CD4-positive, alpha-beta T cell treated with Interleukin-17A for 4 hours (primary cell): ENCODE data around the gene MYO5C.
"Not testable (repeated sequence)": the region's sequence is repeated elsewhere in the genome, so short reads cannot be mapped to it uniquely, and the experiment has no call there.

ENCODE experiments used
- DNase-seq: peaks from one replicate; pipeline ENCODE4 v3.0.0-alpha.2; 2020; ENCODE audit warnings: mixed read lengths

The MYO5C gene

GRCh38 chr15:52308446-52309153 lies 13.0 kb upstream of the MYO5C start:
- no peak for DNase-seq

GRCh38 chr15:52307847-52308246 lies 12.2 kb upstream of the MYO5C start:
- no peak for DNase-seq

DNA sequence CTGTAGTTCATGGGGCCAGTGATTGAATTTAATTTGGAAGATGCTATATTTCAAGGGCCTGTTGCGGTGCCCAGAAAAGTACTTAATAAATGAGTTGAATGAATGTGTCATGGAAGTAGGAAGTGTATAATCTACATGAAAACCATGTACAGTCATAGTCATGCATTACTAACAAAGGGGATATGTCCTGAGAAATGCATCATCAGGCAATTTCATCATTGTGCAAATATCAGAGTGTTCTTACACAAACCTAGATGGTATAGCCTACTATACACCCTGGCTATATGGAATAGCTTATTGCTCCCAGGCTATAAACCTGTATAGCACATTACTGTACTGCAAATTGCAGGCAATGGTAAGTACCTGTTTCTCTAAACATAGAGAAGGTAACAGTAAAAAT lies 10.7 kb upstream of the MYO5C start:
- DNase-seq = no peak

GRCh38 chr15:52303093-52303772 lies 7.6 kb upstream of the MYO5C start:
- no peak for DNase-seq

GRCh38 chr15:52301265-52301847 lies 5.8 kb upstream of the MYO5C start:
- DNase-seq = no peak

DNA sequence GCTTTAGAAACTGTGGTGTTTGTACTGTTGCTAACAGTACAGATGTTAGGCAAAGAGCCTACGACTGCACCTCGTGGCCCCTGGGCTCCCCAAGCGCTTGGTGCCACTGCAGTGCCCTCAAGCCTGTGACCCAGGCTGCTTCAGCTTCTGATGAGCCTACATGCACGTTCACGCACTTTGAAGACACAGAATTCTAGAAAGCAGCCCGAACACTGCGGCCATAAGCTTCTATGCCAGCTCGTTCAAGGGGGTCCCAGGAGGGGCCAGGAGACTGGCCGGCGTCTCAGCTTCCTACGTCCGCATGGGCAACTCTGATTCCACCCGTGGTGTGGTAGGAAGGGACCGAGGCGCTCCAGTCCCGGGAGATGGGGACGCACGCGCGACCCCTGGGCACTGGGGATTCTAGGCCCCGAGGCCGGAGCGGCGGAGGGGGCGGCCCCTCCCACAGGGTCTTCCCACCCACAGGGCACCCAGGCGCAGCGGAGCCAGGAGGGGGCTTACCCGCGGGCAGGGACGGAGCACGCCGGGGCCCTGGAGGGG lies 653 bp downstream of the MYO5C start:
- no peak for DNase-seq

DNA sequence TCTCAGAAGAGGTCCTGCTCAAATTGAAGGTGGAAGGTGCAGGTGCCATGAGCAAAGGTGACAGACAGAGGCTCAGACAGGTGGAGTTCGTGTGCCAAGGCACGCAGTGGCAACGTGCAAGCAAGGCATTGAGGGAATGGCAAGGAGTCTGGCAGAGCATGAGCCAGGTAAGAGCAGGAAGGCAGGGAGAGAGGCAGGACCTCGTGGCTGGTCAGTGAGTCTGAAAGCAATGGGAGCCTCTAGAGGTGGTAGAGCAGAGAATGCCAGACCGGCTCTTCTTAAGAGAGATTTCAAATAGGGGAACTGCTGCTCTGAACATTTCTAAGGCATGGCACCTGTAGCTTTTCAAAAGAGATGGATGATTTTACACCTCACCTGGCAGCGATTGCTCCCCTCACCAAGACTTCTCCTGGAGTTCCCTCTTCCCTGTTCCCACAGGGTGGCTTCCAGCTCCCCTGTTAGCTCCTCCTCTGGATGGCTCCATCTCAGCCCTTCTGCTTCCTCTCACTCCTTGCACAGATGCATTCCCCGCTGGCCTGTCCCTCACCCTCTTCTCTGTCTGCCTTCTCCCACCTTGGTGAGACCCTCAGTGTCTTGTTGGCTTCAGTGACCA lies 2.7 kb downstream of the MYO5C start:
- DNase-seq = no peak

GRCh38 chr15:52291204-52291603 lies 4.4 kb downstream of the MYO5C start:
- DNase-seq = no peak

- no peak for DNase-seq
Observed at GRCh38 chr15:52290800-52291199, 4.8 kb downstream of the MYO5C start.

DNA sequence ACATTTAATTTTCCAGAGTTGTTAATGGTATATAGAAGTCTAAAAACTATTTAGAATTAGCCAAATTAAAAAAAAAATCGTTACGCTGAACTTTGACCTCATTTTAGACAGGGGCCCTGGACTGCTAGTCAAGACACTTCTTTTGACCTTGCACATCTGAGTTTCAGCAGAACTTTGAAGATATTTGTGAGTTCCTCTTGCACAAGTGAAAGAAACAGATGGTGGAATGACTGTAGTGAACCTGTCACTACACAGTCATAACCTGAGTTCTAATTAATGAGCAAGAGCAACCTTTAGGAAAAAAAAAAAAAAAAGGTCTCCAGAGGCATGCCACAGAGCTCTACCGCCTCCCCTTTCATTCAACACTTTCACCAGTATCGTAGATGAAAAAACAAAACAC lies 5.3 kb downstream of the MYO5C start:
- no peak for DNase-seq

DNA sequence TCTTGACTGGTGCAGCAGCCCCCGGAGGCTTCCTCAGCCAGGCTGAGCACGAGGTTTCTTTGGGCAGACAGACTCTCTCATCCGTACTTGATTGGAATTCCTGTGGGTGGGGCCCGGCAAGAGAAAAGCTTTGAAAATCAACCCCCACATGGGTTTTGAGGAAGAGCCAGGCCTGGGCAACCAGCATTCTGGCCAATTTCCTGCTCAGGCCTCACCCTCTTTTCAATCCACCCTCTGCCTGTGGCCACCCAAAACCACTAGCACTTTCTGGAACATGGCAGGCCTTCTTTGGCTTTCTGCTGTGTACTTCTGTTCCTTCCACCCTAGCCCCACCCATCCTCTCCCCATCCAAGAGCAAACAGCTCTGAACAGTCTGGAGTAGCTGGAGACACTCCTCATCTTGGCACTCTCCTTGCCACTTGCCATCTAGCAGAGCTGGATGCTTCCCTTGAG lies 5.9 kb downstream of the MYO5C start:
- no peak for DNase-seq

DNA sequence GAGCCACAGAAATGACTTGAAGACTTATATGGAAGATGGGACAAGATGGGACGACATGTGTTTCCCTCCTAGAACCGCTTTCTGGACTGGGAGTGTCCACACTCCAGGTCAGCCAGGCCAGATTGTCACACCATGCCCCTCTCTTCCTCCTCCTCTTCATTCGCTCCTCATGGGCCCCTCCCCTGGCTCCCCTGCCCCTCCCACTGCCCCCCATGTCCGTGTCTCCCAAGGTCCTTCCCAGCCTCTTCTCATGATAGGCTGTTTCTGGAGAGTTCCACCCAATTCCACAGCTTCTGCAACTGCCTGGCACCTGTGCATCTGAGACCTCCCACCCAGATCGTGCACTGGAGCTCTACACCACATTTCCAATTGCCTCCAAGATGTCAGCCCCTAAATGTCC lies 6.6 kb downstream of the MYO5C start:
- DNase-seq = no peak

- no peak for DNase-seq
Observed at GRCh38 chr15:52288051-52288942, 7.3 kb downstream of the MYO5C start.

DNA sequence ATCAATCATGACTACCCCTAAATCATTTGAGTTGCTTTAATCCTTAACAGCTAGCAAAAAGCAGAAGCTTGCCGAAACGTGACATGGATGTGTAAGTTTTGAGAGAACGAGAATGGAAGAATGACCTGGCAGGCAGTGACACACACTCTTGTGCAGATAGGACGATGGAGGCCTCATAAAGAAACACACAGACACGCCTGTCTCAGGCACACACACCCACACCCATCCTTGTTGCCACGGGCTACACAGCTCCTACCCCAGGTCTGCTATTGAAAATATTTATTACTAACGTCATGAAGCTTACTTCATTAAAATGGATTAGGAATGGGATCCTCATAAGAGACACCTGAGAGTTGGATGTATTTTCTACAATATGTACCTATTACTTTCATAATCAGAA lies 8.5 kb downstream of the MYO5C start:
- no peak for DNase-seq

- DNase-seq = not testable (repeated sequence)
Observed at GRCh38 chr15:52285941-52286340, 9.7 kb downstream of the MYO5C start.

DNA sequence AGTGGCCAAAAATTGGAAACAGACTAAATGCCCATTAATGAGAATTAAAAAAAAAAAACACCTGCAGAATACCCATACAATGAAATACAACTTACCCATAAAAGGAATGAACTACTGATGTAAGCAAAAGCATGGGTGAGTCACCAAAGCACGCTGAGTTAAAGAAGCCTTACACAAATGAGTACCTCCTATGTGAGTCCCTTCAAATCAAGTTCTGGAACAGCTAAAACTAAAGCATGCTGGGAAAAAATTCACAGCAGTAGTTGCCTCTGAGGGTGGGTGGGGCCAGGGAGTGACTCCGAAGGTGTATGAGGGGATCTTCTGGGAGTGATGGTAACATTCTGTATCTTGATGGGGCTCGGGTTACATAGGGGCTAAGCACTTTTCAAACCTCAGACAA lies 11.4 kb downstream of the MYO5C start:
- no peak for DNase-seq

DNA sequence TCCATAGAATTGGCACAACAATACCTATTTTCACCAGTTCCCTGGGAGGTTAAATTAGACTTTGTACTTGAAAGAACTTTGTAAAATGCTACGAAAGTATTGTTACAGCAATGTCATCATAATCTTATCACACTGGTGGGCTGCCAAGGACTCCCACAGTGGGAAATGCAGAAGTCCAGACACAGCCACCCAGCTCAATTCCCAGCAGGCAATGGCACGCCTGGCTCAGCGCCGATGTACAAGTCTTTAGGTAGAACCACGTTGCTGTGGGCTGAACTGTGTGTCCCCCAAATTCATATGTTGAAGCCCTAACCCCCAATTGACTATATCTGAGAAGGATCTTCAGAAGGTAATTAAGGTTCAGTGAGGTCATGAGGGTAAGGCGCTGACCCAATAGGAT lies 12.3 kb downstream of the MYO5C start:
- DNase-seq = no peak

DNA sequence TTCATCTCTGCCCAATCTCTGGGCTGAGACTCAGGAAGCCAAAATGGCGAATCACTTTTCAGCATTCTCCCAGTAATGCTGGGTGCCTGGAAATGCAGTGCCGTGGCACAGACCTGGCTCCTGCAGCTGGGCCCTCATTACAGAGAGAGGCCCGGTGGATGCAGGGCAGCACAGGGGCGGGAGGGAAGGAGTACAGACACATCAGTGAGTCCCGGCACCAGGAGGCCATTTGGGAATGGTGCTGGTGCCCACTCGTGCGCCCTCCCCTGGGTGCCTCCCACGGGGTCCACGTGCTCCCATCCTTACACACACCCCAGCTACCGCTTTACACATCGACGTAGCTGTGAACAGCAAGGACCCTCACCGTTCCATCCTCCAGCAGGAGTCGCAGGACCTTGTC lies 13.2 kb downstream of the MYO5C start:
- DNase-seq = no peak

GRCh38 chr15:52281085-52282035 lies 14.2 kb downstream of the MYO5C start:
- DNase-seq = no peak

GRCh38 chr15:52280326-52281084 lies 15.1 kb downstream of the MYO5C start:
- DNase-seq = no peak
